Nephron (organoid): Measurements from ENCODE around the gene GPC2.
"Not testable (repeated sequence)": the region's sequence is repeated elsewhere in the genome, so short reads cannot be mapped to it uniquely, and the experiment has no call there.

Source experiments
- H3K27ac Mint-ChIP-seq, 3 experiments: 2 replicates each; pipeline ENCODE4 v1.8.0; 2020; ENCODE audit warnings: mixed read lengths in 3 of 3, mild to moderate bottlenecking in 2 of 3, moderate library complexity in 1 of 3
- H3K27me3 Mint-ChIP-seq: 2 replicates; pipeline ENCODE4 v1.8.0; 2021; ENCODE audit warnings: low read depth, mild to moderate bottlenecking, moderate library complexity, mixed read lengths
- H3K36me3 Mint-ChIP-seq: 2 replicates; pipeline ENCODE4 v1.8.0; 2020; ENCODE audit warnings: low read depth, mixed read lengths
- H3K4me1 Mint-ChIP-seq: 2 replicates; pipeline ENCODE4 v1.8.0; 2020; ENCODE audit warnings: mixed read lengths
- H3K4me3 Mint-ChIP-seq, 3 experiments: 2 replicates each; pipeline ENCODE4 v1.8.0; 2020; ENCODE audit warnings: mild to moderate bottlenecking in 3 of 3, mixed read lengths in 3 of 3, moderate library complexity in 2 of 3
- H3K9me3 Mint-ChIP-seq: 2 replicates; pipeline ENCODE4 v1.8.0; 2020; ENCODE audit warnings: mixed read lengths
- TF ChIP-seq, protein P1 (sequence below), 3 experiments: fragments of 200-600 bp; sonication (generic); IDR thresholded peaks; one replicate each; pipeline ENCODE4 v1.5.0; 2021; ENCODE audit warnings: antibody characterized with exemption in 3 of 3; ENCODE audit not compliant: unreplicated experiment in 3 of 3

Gene GPC2

DNA sequence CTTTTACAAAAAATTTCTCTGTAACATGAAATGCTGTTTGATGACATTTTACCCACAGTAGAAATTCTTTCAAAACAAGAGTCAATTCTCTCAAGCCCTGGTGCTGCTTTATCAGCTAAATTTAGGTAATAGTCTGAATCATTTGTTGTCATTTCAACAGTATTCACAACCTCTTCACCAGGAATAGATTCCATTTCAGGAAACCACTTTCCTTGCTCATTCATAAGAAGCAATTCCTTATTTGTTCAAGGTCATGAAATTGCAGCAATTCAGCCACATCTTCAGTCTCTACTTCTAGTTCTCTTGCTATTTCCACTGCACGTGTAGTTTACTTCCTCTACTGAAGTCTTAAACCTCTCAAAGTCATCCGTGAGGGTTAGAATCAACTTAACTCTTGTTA is 14.6 kb upstream of the GPC2 start:
- Mint-ChIP-seq H3K4me3 (no peak overlapping the region), H3K9me3 (no peaks in the 10 kb centered on the region), H3K27ac (no peak overlapping the region), H3K4me1 (no peaks in the 10 kb centered on the region), H3K27me3 (no peaks in the 10 kb centered on the region), H3K36me3 (no peaks in the 10 kb centered on the region)
- TF ChIP-seq, protein P1, sequence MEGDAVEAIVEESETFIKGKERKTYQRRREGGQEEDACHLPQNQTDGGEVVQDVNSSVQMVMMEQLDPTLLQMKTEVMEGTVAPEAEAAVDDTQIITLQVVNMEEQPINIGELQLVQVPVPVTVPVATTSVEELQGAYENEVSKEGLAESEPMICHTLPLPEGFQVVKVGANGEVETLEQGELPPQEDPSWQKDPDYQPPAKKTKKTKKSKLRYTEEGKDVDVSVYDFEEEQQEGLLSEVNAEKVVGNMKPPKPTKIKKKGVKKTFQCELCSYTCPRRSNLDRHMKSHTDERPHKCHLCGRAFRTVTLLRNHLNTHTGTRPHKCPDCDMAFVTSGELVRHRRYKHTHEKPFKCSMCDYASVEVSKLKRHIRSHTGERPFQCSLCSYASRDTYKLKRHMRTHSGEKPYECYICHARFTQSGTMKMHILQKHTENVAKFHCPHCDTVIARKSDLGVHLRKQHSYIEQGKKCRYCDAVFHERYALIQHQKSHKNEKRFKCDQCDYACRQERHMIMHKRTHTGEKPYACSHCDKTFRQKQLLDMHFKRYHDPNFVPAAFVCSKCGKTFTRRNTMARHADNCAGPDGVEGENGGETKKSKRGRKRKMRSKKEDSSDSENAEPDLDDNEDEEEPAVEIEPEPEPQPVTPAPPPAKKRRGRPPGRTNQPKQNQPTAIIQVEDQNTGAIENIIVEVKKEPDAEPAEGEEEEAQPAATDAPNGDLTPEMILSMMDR (IDR thresholded peaks at IDR 0.05; ENCODE audit: unreplicated experiment in 3 of 3), result no peak

DNA sequence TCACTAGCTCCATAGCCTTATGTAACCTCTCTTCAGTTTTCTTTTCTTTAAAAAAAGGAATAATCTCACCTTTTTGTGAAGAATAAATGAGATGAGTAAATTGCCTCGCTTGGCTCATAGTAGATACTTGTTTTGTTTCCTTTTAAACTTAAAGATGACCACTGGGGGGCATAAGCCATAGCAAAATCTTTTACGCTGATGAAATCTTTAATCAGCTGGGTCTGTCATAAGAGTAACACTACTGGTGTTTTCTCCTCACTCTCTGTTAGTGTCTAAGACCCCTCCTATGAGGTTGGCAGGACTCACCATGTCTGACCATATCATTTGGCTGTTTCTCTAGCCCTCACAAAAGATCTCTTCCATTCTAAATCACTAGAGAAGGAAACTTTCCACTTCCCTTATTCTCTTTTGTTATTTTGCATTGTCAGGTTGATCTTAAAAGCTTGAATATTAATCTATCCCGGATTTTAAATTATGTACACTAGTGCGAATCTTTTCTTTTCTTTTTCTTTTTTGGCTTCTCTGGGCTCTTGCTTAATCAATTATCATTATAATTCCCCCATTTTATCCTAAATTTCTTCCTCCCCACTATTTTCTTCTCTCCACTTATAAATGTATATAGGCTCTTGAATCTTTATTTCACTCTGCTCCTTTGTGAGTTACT is 13.0 kb upstream of the GPC2 start:
- H3K27me3 Mint-ChIP-seq, result no peaks in the 10 kb centered on the region
- TF ChIP-seq, protein P1 (IDR thresholded peaks at IDR 0.05; ENCODE audit: unreplicated experiment in 3 of 3), result peak; percentile 29 to 41 (median 40)

DNA sequence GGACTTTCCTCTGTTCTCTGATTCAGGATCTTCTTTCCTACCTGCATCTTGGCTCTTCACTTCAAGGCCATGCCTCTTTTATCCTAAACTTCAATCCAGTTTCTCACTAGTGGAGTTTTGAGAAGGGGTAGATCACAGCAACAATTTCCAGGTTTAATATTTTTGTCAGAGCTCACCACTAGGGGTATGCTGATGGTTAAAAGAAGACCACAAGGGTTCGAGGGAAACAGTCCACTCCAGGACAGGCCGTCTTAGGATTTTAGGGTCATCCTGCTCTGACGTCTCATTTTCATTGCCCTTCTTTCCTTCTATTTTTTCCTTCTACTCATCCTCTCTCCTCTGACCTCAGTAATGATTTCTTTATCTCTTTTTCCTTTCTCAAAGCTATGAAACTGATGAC is 11.9 kb upstream of the GPC2 start:
- TF ChIP-seq, protein P1 (IDR thresholded peaks at IDR 0.05; ENCODE audit: unreplicated experiment in 3 of 3), result no peak
- no peaks in the 10 kb centered on the region for H3K4me1 Mint-ChIP-seq
- no peaks in the 10 kb centered on the region for H3K27me3 Mint-ChIP-seq
- no peaks in the 10 kb centered on the region for H3K36me3 Mint-ChIP-seq
- H3K4me3 Mint-ChIP-seq, result no peak overlapping the region
- H3K27ac Mint-ChIP-seq, result no peak overlapping the region
- no peaks in the 10 kb centered on the region for H3K9me3 Mint-ChIP-seq

More for the DNA sequence above, 13.0 kb upstream of the GPC2 start:
- Mint-ChIP-seq H3K4me3 (no peak overlapping the region), H3K27ac (no peak overlapping the region), H3K4me1 (no peaks in the 10 kb centered on the region), H3K36me3 (no peaks in the 10 kb centered on the region), H3K9me3 (no peaks in the 10 kb centered on the region)

DNA sequence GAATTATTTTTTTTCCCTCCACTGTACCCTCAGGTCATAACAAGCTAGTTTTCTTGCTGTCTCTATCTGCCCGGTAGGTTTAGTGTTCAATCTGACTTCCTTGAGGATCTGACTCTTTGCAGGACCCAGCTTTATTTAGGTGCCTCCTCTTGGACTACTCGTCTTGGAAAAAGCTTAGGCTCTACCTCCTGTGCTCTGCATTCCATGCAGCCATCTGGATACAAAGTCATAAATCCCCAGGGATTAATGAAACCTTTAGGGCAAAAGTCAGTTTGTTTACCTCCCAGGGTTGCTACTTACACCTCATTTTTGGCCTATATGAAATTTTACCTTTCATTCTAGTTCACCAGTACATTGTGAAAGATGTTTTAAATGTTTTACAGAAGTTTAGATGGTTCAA is 8.5 kb upstream of the GPC2 start:
- TF ChIP-seq, protein P1 (IDR thresholded peaks at IDR 0.05; ENCODE audit: unreplicated experiment in 3 of 3), result no peak
- H3K27ac Mint-ChIP-seq, result no peak overlapping the region
- peaks cover 12% of the 10 kb centered on the region for H3K27me3 Mint-ChIP-seq
- no peak overlapping the region for H3K4me3 Mint-ChIP-seq
- no peaks in the 10 kb centered on the region for H3K4me1 Mint-ChIP-seq
- no peaks in the 10 kb centered on the region for H3K36me3 Mint-ChIP-seq
- H3K9me3 Mint-ChIP-seq, result no peaks in the 10 kb centered on the region

DNA sequence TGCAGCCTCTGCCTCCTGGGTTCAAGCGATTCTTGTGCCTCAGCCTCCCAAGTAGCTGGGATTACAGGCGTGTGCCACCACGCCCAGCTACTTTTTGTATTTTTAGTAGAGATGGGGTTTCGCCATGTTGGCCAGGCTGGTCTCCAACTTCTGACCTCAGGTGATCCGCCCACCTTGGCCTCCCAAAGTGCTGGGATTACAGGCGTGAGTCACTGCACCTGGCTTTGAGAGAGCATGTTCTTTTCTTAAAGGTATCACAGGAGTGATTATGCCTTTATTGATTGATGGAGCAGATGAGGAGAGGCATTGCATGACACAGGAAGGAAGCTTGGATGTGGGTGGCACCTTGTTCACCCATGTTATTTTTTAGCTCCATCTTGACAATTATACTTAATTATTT is 5.9 kb upstream of the GPC2 start:
- H3K4me1 Mint-ChIP-seq, H3K4me3 Mint-ChIP-seq, H3K27ac Mint-ChIP-seq, H3K36me3 Mint-ChIP-seq, H3K9me3 Mint-ChIP-seq: not testable (repeated sequence)
- peaks cover 16% of the 10 kb centered on the region for H3K27me3 Mint-ChIP-seq

DNA sequence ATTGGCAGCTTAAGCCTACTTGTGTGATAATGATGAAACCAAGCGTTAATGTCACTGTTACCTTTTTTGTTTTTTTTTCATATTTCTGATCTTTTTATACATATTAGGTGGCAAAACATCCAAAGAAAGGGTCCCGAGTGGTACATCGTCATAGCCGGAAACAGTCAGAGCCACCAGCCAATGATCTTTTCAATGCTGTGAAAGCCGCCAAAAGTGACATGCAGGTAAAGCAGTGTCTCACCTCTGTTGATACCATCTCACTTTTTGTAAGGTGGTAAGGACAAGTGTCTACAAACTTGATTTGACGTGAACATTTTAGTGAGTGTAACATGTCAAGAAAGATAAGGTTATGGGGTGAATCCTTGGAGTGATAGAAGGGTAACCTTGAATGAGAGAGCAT is 5.4 kb upstream of the GPC2 start:
- not testable (repeated sequence) for H3K4me1 Mint-ChIP-seq, H3K9me3 Mint-ChIP-seq, H3K27ac Mint-ChIP-seq, H3K4me3 Mint-ChIP-seq, H3K36me3 Mint-ChIP-seq
- H3K27me3 Mint-ChIP-seq, result peaks cover 16% of the 10 kb centered on the region

DNA sequence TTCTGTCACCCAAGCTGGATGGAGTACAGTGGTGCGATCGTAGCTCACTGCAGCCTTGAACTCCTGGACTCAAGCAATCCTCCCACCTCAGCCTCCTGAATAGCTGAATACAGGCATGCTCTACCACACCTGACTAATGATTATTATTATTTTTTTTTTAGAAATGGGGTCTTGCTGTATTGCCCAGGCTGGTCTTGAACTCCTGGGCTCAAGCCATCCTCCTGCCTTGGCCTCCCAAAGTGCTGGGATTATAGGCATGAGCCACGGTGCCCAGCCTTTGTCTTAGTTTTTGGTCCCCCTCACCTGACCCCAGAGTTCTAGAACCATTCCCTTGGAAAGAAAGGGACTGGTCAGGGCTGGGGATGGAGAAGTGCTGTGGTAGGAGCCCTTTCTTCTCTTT is 2.9 kb upstream of the GPC2 start:
- H3K4me1 Mint-ChIP-seq, H3K27ac Mint-ChIP-seq, H3K4me3 Mint-ChIP-seq, H3K9me3 Mint-ChIP-seq, H3K36me3 Mint-ChIP-seq: not testable (repeated sequence)
- H3K27me3 Mint-ChIP-seq, result peaks cover 20% of the 10 kb centered on the region
